ENCODE results near the gene CST11. TPM values are rescaled to one million over a fixed set of nuclear protein-coding genes. Genes with fewer than 3 reads are reported as not detected.

The CST11 gene
- total and polyA plus RNA-seq, 2 experiments from 2014 or later: not detected

DNA sequence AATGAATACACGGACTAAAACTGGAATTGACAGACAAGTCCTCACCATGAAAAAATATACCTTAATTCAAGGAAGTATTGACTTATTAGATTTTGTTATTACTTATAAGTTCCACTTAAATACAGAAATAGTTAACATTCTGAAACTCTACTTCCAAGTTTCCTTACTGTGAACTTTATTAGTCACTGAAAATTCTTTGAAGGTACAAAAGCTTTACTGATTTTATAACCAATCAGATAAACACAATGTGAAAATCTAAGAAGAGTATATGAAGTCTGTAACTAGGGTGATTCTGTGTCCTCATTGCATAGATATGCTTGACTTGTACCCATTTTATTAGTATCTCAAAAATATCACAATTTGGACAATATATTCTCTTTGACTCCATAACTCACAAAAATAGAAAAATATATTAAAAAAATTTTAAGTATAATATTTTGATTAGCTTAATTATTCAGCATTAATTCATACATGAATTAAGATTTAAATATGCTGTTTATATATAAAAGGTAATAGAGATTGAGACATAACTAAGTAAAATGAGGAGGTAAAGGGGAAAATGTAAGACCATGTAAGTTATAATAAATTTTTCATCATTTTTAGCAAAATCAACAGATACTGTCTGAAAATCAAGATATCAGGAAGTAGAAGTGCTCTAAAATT, 38.0 kb downstream of the CST11 start:
- H3K27ac ChIP-seq: no peak overlapping the region
- H3K4me1 ChIP-seq (ENCODE audit: low read depth): peaks cover 13% of the 10 kb centered on the region
- H3K4me3 ChIP-seq: no peak overlapping the region
- no peaks in the 10 kb centered on the region for H3K36me3 ChIP-seq
- TF ChIP-seq, protein P1, sequence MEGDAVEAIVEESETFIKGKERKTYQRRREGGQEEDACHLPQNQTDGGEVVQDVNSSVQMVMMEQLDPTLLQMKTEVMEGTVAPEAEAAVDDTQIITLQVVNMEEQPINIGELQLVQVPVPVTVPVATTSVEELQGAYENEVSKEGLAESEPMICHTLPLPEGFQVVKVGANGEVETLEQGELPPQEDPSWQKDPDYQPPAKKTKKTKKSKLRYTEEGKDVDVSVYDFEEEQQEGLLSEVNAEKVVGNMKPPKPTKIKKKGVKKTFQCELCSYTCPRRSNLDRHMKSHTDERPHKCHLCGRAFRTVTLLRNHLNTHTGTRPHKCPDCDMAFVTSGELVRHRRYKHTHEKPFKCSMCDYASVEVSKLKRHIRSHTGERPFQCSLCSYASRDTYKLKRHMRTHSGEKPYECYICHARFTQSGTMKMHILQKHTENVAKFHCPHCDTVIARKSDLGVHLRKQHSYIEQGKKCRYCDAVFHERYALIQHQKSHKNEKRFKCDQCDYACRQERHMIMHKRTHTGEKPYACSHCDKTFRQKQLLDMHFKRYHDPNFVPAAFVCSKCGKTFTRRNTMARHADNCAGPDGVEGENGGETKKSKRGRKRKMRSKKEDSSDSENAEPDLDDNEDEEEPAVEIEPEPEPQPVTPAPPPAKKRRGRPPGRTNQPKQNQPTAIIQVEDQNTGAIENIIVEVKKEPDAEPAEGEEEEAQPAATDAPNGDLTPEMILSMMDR (IDR thresholded peaks at IDR 0.05; ENCODE audit: low read depth, low read length): no peak
- no peaks in the 10 kb centered on the region for H3K9me3 ChIP-seq (ENCODE audit: low read depth)
- H3K27me3 ChIP-seq: no peaks in the 10 kb centered on the region
- no peak for DNase-seq (ENCODE audit: low read depth in 1 of 2, low spot score in 1 of 2)

- H3K4me1 ChIP-seq (ENCODE audit: low read depth): peaks cover 14% of the 10 kb centered on the region
- TF ChIP-seq, protein P1 (IDR thresholded peaks at IDR 0.05; ENCODE audit: low read depth, low read length): no peak
- H3K27ac ChIP-seq: no peak overlapping the region
- no peak for DNase-seq (ENCODE audit: low read depth in 1 of 2, low spot score in 1 of 2)
- no peak overlapping the region for H3K4me3 ChIP-seq
- H3K36me3 ChIP-seq: no peaks in the 10 kb centered on the region
- no peaks in the 10 kb centered on the region for H3K9me3 ChIP-seq (ENCODE audit: low read depth)
- no peaks in the 10 kb centered on the region for H3K27me3 ChIP-seq
Observed at GRCh38 chr20:23413862-23414422, 38.7 kb downstream of the CST11 start.

GRCh38 chr20:23412026-23412425, 40.6 kb downstream of the CST11 start:
- Histone ChIP-seq H3K4me1 (ENCODE audit: low read depth) (peaks cover 14% of the 10 kb centered on the region), H3K36me3 (no peaks in the 10 kb centered on the region), H3K27me3 (no peaks in the 10 kb centered on the region), H3K4me3 (no peak overlapping the region), H3K27ac (no peak overlapping the region), H3K9me3 (ENCODE audit: low read depth) (no peaks in the 10 kb centered on the region)
- TF ChIP-seq, protein P1 (IDR thresholded peaks at IDR 0.05; ENCODE audit: low read depth, low read length): no peak
- DNase-seq (ENCODE audit: low read depth in 1 of 2, low spot score in 1 of 2): peak in 1 of 2 donors; percentile 10

GRCh38 chr20:23410916-23411695, 41.6 kb downstream of the CST11 start:
- H3K27ac ChIP-seq: no peak overlapping the region
- H3K27me3 ChIP-seq: no peaks in the 10 kb centered on the region
- H3K9me3 ChIP-seq (ENCODE audit: low read depth): no peaks in the 10 kb centered on the region
- no peaks in the 10 kb centered on the region for H3K36me3 ChIP-seq
- TF ChIP-seq, protein P1 (IDR thresholded peaks at IDR 0.05; ENCODE audit: low read depth, low read length): no peak
- no peak for DNase-seq (ENCODE audit: low read depth in 1 of 2, low spot score in 1 of 2)
- H3K4me3 ChIP-seq: no peak overlapping the region
- peaks cover 14% of the 10 kb centered on the region for H3K4me1 ChIP-seq (ENCODE audit: low read depth)

- Histone ChIP-seq H3K36me3 (no peaks in the 10 kb centered on the region), H3K27me3 (no peaks in the 10 kb centered on the region), H3K9me3 (ENCODE audit: low read depth) (no peaks in the 10 kb centered on the region), H3K4me1 (ENCODE audit: low read depth) (peaks cover 14% of the 10 kb centered on the region), H3K27ac (no peak overlapping the region), H3K4me3 (no peak overlapping the region)
- TF ChIP-seq, protein P1 (IDR thresholded peaks at IDR 0.05; ENCODE audit: low read depth, low read length): no peak
- no peak for DNase-seq (ENCODE audit: low read depth in 1 of 2, low spot score in 1 of 2)
Observed at GRCh38 chr20:23409800-23410199, 42.9 kb downstream of the CST11 start.
